Right renal pelvis (tissue), 4 donors: ENCODE data around the gene EIF5B. TPM values are rescaled to one million over a fixed set of nuclear protein-coding genes. Genes with fewer than 3 reads are reported as not detected.

Experiments
- DNase-seq, 4 donors: peaks; one replicate each; pipeline ENCODE4 v3.0.0-alpha.2; 2013; ENCODE audit warnings: low read depth in 4 of 4, low spot score in 3 of 4, missing footprints in 1 of 4
- polyA plus RNA-seq, 4 donors: library from polyadenylated mRNA; unstranded; fragments of 120-200 nt; gene quantifications; one replicate each; pipeline ENCODE4 v1.2.1, GENCODE V29; 2013; ENCODE audit not compliant: insufficient read length in 4 of 4

The EIF5B gene
- polyA plus RNA-seq, 4 donors = 56.5 to 76.6 (median 69.9) TPM

- no peak for DNase-seq
Measured at GRCh38 chr2:99404039-99404796, 67.0 kb downstream of the EIF5B start.

GRCh38 chr2:99404797-99405669, 67.8 kb downstream of the EIF5B start:
- no peak for DNase-seq

GRCh38 chr2:99406137-99406536, 68.9 kb downstream of the EIF5B start:
- DNase-seq = no peak

- DNase-seq = no peak
Measured at GRCh38 chr2:99410276-99410675, 73.1 kb downstream of the EIF5B start.

- no peak for DNase-seq
Measured at GRCh38 chr2:99414566-99414965, 77.4 kb downstream of the EIF5B start.

- no peak for DNase-seq
Measured at GRCh38 chr2:99417396-99417795, 80.2 kb downstream of the EIF5B start.

- no peak for DNase-seq
Measured at GRCh38 chr2:99420031-99420430, 82.8 kb downstream of the EIF5B start.

GRCh38 chr2:99420751-99421299, 83.6 kb downstream of the EIF5B start:
- DNase-seq = no peak

GRCh38 chr2:99421469-99421868, 84.3 kb downstream of the EIF5B start:
- no peak for DNase-seq

- no peak for DNase-seq
Measured at GRCh38 chr2:99422599-99422998, 85.4 kb downstream of the EIF5B start.

- no peak for DNase-seq
Measured at GRCh38 chr2:99424371-99424770, 87.2 kb downstream of the EIF5B start.

- no peak for DNase-seq
Measured at GRCh38 chr2:99425022-99425421, 87.8 kb downstream of the EIF5B start.

GRCh38 chr2:99430614-99431291, 93.6 kb downstream of the EIF5B start:
- DNase-seq = no peak

- no peak for DNase-seq
Measured at GRCh38 chr2:99431587-99432275, 94.5 kb downstream of the EIF5B start.

- no peak for DNase-seq
Measured at GRCh38 chr2:99433340-99433739, 96.2 kb downstream of the EIF5B start.

GRCh38 chr2:99436874-99437273, 99.7 kb downstream of the EIF5B start:
- no peak for DNase-seq

GRCh38 chr2:99439971-99440505, 102.8 kb downstream of the EIF5B start:
- DNase-seq = no peak

GRCh38 chr2:99442837-99443236, 105.6 kb downstream of the EIF5B start:
- DNase-seq = no peak

GRCh38 chr2:99444222-99444621, 107.0 kb downstream of the EIF5B start:
- DNase-seq = no peak

- DNase-seq = no peak
Measured at GRCh38 chr2:99445065-99445464, 107.9 kb downstream of the EIF5B start.
